Measurements from ENCODE around the gene SORCS2. TPM values are rescaled to one million over a fixed set of nuclear protein-coding genes. Genes with fewer than 3 reads are reported as not detected.

SORCS2 gene
- total RNA-seq, 2 donors from 2014 or later = 1.0 to 4.4 TPM

DNA sequence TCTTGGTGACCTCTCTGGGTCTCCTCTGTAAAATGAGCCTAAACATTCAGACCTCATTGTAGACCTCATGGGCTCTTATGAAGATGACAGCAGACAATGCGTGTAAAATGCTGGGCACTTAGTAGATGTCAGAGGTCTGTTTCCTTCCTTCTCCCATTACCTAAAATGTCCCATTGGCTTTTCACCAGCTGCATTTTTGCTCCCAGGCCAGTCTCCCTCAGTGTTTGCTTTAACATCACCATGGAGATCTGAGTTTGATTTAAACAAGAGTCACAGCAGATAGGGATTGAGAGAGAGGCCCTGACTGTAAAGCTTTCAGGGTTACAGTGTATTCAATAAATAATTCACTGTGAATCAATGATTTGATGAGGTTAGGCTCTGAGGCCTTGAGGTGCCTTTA, 218.1 kb downstream of the SORCS2 start:
- TF ChIP-seq POLR2A (IDR thresholded peaks at IDR 0.05) (no peak), POLR2AphosphoS5 (IDR thresholded peaks at IDR 0.05) (no peak), CTCF (IDR thresholded peaks at IDR 0.05) (no peak)
- H3K4me3 ChIP-seq = no peak overlapping the region
- no peak for DNase-seq (ENCODE audit: low spot score)
- intact Hi-C loops (cut with DNase I) = no loop called here
- H3K36me3 ChIP-seq = no peaks in the 10 kb centered on the region
- H3K27ac ChIP-seq = no peak overlapping the region
- no peaks in the 10 kb centered on the region for H3K4me1 ChIP-seq (replicated peaks)
- WGBS = 57% methylated on average over 1 of the region's 1 CpG
- H3K9me3 ChIP-seq = no peaks in the 10 kb centered on the region
- H3K27me3 ChIP-seq (replicated peaks; ENCODE audit: insufficient read depth) = no peaks in the 10 kb centered on the region

DNA sequence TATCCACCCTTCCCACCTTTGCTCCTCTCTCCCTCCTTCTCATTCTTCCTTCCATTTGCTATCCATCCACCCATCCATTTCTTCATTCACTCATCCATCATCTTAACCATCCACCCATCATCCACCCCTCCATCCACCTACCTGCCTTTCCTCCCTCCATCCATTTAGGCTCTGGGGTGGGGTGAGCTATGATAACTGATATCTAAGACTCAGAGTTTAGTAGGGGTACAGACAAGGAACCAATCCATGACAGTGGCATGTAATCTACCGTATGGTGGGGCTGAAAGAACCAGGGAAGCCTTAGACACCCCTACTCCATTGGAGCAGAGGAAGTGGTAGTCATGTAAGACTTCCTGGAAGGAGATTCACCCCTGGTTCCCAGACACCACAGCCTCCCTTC, 219.2 kb downstream of the SORCS2 start:
- no peaks in the 10 kb centered on the region for H3K9me3 ChIP-seq
- WGBS = 90% methylated on average over 1 of the region's 1 CpG
- H3K27me3 ChIP-seq (replicated peaks; ENCODE audit: insufficient read depth) = no peaks in the 10 kb centered on the region
- H3K4me1 ChIP-seq (replicated peaks) = no peaks in the 10 kb centered on the region
- no peak for DNase-seq (ENCODE audit: low spot score)
- H3K4me3 ChIP-seq = no peak overlapping the region
- no peak overlapping the region for H3K27ac ChIP-seq
- no peaks in the 10 kb centered on the region for H3K36me3 ChIP-seq
- intact Hi-C loops (cut with DNase I) = no loop called here
- no peak for TF ChIP-seq CTCF (IDR thresholded peaks at IDR 0.05)
- no peak for TF ChIP-seq POLR2A (IDR thresholded peaks at IDR 0.05)
- no peak for TF ChIP-seq POLR2AphosphoS5 (IDR thresholded peaks at IDR 0.05)

- 66% methylated on average over 12 of the region's 12 CpGs for WGBS
- H3K36me3 ChIP-seq = no peaks in the 10 kb centered on the region
- H3K27ac ChIP-seq = no peak overlapping the region
- H3K4me3 ChIP-seq = no peak overlapping the region
- no peaks in the 10 kb centered on the region for H3K27me3 ChIP-seq (replicated peaks; ENCODE audit: insufficient read depth)
- H3K9me3 ChIP-seq = no peaks in the 10 kb centered on the region
- no peaks in the 10 kb centered on the region for H3K4me1 ChIP-seq (replicated peaks)
- TF ChIP-seq POLR2AphosphoS5 (IDR thresholded peaks at IDR 0.05) (no peak), CTCF (IDR thresholded peaks at IDR 0.05) (no peak), POLR2A (IDR thresholded peaks at IDR 0.05) (no peak)
- intact Hi-C loops (cut with DNase I) = no loop called here
- no peak for DNase-seq (ENCODE audit: low spot score)
Measured at GRCh38 chr4:7411896-7412553, 219.7 kb downstream of the SORCS2 start.

GRCh38 chr4:7412554-7412912, 220.2 kb downstream of the SORCS2 start:
- no peak for TF ChIP-seq POLR2AphosphoS5 (IDR thresholded peaks at IDR 0.05)
- H3K4me3 ChIP-seq = no peak overlapping the region
- no peaks in the 10 kb centered on the region for H3K9me3 ChIP-seq
- no peak overlapping the region for H3K27ac ChIP-seq
- 71% methylated on average over 4 of the region's 4 CpGs for WGBS
- no peak for DNase-seq (ENCODE audit: low spot score)
- intact Hi-C loops (cut with DNase I) = no loop called here
- H3K36me3 ChIP-seq = no peaks in the 10 kb centered on the region
- no peaks in the 10 kb centered on the region for H3K4me1 ChIP-seq (replicated peaks)
- no peaks in the 10 kb centered on the region for H3K27me3 ChIP-seq (replicated peaks; ENCODE audit: insufficient read depth)

DNA sequence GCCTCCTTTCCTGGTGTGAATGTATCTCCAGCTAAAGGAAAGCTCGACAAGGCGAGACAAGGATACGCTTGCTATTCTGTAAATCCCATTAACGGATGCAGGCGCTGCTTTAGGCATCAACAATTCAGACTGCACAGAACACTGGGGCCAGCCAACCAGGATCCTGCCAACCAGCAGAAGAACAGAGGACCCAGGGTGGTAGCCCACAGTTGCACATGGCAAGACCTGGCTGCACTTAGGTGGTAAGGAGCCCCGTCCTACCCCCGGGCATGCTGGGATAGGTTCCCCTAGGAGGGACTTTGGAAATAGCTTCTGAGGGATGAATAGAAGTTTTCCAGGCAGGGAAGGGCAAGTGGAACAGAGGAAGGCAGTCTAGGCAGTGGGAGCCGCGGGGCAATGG, 221.7 kb downstream of the SORCS2 start:
- Histone ChIP-seq H3K36me3 (no peaks in the 10 kb centered on the region), H3K9me3 (no peaks in the 10 kb centered on the region), H3K4me1 (replicated peaks) (no peaks in the 10 kb centered on the region), H3K4me3 (no peak overlapping the region), H3K27ac (no peak overlapping the region), H3K27me3 (replicated peaks; ENCODE audit: insufficient read depth) (no peaks in the 10 kb centered on the region)
- DNase-seq (ENCODE audit: low spot score) = no peak
- TF ChIP-seq POLR2AphosphoS5 (IDR thresholded peaks at IDR 0.05) (no peak), POLR2A (IDR thresholded peaks at IDR 0.05) (no peak), CTCF (IDR thresholded peaks at IDR 0.05) (no peak)
- 91% methylated on average over 9 of the region's 9 CpGs for WGBS
- intact Hi-C loops (cut with DNase I) = no loop called here

All from prostate gland (tissue), 2 donors.